ENCODE measurements around the gene NUTM2A.
"Not testable (repeated sequence)": the region's sequence is repeated elsewhere in the genome, so short reads cannot be mapped to it uniquely, and the experiment has no call there.

DNA sequence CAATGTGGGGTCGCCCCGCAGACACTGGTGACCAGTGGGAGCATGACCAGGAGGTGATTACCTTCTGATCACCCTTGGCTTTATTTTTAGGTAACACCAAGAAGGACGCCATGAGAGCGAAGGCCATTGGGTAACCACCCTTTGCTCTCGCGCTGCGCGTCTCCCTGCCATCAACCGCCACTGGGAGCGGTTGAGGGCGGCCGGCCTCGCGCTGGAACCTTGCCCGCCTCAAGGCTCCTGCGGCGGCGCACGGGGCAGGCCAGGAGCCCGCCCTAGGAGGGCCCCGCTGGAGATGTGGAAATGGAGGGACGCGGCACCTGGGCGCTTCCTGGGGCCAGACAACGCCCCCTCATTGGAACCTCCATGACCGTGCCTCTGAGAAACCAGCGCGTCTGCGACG is 2.5 kb upstream of the NUTM2A start:
- TF ChIP-seq, protein P1, sequence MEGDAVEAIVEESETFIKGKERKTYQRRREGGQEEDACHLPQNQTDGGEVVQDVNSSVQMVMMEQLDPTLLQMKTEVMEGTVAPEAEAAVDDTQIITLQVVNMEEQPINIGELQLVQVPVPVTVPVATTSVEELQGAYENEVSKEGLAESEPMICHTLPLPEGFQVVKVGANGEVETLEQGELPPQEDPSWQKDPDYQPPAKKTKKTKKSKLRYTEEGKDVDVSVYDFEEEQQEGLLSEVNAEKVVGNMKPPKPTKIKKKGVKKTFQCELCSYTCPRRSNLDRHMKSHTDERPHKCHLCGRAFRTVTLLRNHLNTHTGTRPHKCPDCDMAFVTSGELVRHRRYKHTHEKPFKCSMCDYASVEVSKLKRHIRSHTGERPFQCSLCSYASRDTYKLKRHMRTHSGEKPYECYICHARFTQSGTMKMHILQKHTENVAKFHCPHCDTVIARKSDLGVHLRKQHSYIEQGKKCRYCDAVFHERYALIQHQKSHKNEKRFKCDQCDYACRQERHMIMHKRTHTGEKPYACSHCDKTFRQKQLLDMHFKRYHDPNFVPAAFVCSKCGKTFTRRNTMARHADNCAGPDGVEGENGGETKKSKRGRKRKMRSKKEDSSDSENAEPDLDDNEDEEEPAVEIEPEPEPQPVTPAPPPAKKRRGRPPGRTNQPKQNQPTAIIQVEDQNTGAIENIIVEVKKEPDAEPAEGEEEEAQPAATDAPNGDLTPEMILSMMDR (IDR thresholded peaks at IDR 0.05), result not testable (repeated sequence)
- TF ChIP-seq POLR2A (IDR thresholded peaks at IDR 0.05), result not testable (repeated sequence)
